NCI-H526 treated with DMSO at 0.1 percent for 48 hours (cell line): ENCODE results near the gene PLEKHA6.

Experiments used
- DNase-seq: peaks from one replicate; lab custom pipeline; 2025; lab: John Stamatoyannopoulos, UW

Gene PLEKHA6

GRCh38 chr1:204213668-204214662 lies 145.8 kb downstream of the PLEKHA6 start, which contains the start of gene GOLT1A:
TSS of gene GOLT1A (minus strand) at chr1:204213988. CDS start at chr1:204213906, 82 bp downstream.
- DNase-seq, result peak; percentile 67

GRCh38 chr1:204212715-204213114 lies 147.0 kb downstream of the PLEKHA6 start:
- DNase-seq, result no peak

- DNase-seq, result no peak
These were observed 148.7 kb downstream of the PLEKHA6 start for GRCh38 chr1:204211046-204211445.

GRCh38 chr1:204207136-204207616 lies 152.6 kb downstream of the PLEKHA6 start:
- no peak for DNase-seq

- DNase-seq, result no peak
These were observed 153.6 kb downstream of the PLEKHA6 start for GRCh38 chr1:204206121-204206520.

- no peak for DNase-seq
These were observed 154.2 kb downstream of the PLEKHA6 start for GRCh38 chr1:204205486-204205885.

GRCh38 chr1:204204944-204205343 lies 154.8 kb downstream of the PLEKHA6 start:
- DNase-seq, result no peak

- DNase-seq, result no peak
These were observed 156.4 kb downstream of the PLEKHA6 start for GRCh38 chr1:204203206-204203767.

GRCh38 chr1:204202481-204202880 lies 157.2 kb downstream of the PLEKHA6 start:
- no peak for DNase-seq

GRCh38 chr1:204201348-204202040 lies 158.2 kb downstream of the PLEKHA6 start:
- no peak for DNase-seq

GRCh38 chr1:204199579-204199978 lies 160.2 kb downstream of the PLEKHA6 start:
- no peak for DNase-seq

GRCh38 chr1:204198348-204199340 lies 161.1 kb downstream of the PLEKHA6 start:
- no peak for DNase-seq

- no peak for DNase-seq
These were observed 162.7 kb downstream of the PLEKHA6 start for GRCh38 chr1:204197068-204197467.

- DNase-seq, result no peak
These were observed 163.5 kb downstream of the PLEKHA6 start, which contains the start of gene KISS1 for GRCh38 chr1:204196068-204196795. TSS of gene KISS1 (minus strand) at chr1:204196491. CDS start at chr1:204192876, 3,615 bp downstream.

- DNase-seq, result no peak
These were observed 165.0 kb downstream of the PLEKHA6 start for GRCh38 chr1:204194771-204195170.

GRCh38 chr1:204194080-204194479 lies 165.6 kb downstream of the PLEKHA6 start:
- no peak for DNase-seq

- no peak for DNase-seq
These were observed 167.0 kb downstream of the PLEKHA6 start for GRCh38 chr1:204192589-204193352.

- DNase-seq, result no peak
These were observed 167.7 kb downstream of the PLEKHA6 start for GRCh38 chr1:204192046-204192445.

GRCh38 chr1:204191456-204191855 lies 168.3 kb downstream of the PLEKHA6 start:
- DNase-seq, result no peak
